Stimulated activated CD8-positive, alpha-beta memory T cell treated with anti-CD3 and anti-CD28 coated beads, Interleukin-7, amount 100 ng/mL, for 4 hours (primary cell): Measurements from ENCODE around the gene NR4A1.

Experiments
- DNase-seq, 2 donors: peaks; one replicate each; pipeline ENCODE4 v3.0.0-alpha.2; 2020; ENCODE audit warnings: low read depth in 2 of 2

NR4A1 gene

GRCh38 chr12:52058631-52059361 is 7.6 kb downstream of the NR4A1 start:
- DNase-seq, result no peak

GRCh38 chr12:52059582-52060497 is 8.6 kb downstream of the NR4A1 start:
- no peak for DNase-seq

- no peak for DNase-seq
Measured at GRCh38 chr12:52060498-52061177, 9.4 kb downstream of the NR4A1 start.

GRCh38 chr12:52061470-52062166 is 10.4 kb downstream of the NR4A1 start:
- no peak for DNase-seq

DNA sequence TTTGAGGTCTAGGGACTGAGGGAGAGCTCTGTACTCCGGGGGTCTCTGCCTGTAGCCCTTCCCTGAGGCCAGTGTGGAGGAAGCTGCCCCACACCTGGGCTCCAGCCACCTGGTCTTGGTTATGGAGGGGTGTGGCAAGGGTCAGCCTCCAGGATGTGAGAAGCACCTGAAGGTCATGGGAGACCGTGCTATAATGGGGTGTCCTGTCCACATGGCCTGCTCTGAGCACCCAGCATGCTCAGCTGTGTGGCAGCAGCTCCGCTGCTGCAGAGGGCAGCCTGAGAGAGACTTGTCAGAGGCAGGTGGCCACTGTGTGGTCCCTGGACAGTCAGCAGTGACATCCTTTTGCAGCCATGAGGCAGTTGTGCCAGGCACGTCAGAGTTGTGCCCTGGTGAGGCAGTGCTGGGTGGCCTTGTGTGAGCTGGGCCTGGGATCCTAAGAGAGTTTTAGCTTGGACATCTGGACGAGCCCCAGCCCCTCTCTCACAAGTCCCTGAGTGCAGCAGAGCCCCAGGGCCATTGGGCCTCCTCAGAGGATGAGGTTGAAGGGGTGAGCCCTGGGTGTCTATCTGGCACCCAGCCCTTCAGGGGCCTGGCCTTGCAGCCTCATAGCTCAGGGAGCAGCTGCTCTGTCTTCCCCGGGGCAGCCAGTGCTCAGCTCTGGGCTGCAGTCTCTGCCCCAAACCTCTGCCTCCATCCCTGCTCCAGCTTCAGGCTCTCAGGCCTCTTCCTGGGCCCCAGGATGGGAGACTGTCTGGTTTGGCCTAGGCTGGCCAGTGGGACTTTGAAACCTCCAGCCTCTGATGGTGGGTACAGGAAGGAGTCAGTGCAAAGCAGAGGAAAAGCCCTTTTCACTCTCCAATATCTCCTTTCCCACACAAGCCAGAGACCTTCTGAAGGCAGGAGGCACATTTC is 11.2 kb downstream of the NR4A1 start:
- DNase-seq, result no peak

DNA sequence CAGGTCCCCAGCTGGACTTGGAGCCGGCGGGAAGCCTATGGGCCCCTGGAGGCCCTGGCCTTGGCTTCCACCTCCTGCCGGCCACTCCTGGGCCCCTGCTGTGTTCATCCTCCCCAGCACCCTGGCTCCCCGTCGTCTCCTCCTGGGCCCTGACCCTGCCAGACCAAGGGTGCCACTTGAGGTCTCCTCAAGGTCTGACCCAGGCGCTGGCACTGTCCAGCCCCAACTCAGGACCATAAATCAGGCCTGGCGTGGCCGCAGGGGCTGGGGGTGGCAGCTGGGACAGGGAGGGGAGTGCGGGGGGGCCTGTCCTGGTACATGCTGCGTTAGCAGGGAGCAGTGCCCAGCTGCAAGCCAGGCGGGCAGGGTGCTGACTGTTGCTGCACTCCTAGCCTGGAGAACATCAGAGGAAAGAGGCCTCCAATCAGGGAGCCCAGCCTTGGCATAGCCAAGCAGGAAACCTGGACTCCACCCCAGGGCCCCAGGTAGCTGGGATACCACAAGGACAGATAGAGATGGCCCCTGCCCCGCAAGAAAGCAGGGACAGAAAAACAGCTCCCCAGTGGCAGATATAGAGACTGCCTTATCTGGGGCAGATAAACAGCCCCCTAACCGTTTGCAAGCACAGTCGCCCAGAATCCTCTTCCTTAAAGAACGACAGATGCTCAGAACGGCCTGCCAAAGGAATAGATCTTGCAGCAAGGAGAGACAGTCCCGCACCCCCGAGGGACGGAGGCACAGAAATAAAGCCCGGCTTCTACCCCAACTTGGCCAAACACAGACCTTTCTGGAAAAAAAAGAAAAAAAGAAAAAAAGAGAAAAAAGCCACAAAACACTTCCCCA is 12.1 kb downstream of the NR4A1 start:
- DNase-seq, result no peak

- no peak for DNase-seq
Measured at GRCh38 chr12:52063981-52064649, 12.9 kb downstream of the NR4A1 start.

DNA sequence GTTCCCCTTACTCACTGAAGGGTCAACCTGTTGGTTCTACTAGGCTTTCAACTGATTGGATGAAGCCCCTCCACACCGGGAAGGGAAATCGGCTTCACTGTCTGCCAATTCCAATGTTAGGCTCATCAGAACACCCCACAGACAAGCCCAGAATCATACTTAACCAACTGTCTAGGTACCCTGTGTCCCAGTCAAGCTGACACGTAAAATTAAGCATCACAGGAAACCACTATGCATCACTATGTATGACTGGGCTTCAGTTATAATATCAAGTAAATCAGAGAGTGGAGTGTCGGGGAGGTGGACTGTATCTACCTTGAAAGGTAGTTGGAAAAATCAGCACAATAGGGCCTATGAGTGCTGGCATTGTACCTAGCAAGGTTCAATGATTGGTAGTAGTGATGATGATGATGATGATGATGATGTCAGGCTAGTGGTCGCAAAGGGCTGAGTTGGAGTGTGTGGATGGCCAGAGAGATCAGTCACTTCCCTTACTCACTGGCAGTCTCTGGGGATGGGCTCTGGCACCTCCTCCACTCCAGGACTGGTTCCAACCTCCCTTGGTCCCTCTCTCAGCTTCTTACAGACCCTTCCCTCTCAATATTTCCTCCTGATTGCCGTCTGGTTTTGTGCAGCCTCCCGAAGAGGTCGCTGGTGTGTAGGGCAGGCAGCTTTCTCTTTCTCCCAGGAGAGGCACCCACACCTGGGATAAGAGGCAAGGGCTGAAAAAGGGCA is 15.3 kb downstream of the NR4A1 start:
- no peak for DNase-seq

GRCh38 chr12:52067081-52067374 is 15.8 kb downstream of the NR4A1 start:
- no peak for DNase-seq

GRCh38 chr12:52069327-52070184 is 18.3 kb downstream of the NR4A1 start, which contains the start of gene ATG101:
TSS of gene ATG101 (plus strand) at chr12:52069978. CDS start at chr12:52073651, 3,673 bp downstream.
- DNase-seq, result peak; percentile 81 to 82

GRCh38 chr12:52070185-52070925 is 19.1 kb downstream of the NR4A1 start:
- DNase-seq, result no peak

DNA sequence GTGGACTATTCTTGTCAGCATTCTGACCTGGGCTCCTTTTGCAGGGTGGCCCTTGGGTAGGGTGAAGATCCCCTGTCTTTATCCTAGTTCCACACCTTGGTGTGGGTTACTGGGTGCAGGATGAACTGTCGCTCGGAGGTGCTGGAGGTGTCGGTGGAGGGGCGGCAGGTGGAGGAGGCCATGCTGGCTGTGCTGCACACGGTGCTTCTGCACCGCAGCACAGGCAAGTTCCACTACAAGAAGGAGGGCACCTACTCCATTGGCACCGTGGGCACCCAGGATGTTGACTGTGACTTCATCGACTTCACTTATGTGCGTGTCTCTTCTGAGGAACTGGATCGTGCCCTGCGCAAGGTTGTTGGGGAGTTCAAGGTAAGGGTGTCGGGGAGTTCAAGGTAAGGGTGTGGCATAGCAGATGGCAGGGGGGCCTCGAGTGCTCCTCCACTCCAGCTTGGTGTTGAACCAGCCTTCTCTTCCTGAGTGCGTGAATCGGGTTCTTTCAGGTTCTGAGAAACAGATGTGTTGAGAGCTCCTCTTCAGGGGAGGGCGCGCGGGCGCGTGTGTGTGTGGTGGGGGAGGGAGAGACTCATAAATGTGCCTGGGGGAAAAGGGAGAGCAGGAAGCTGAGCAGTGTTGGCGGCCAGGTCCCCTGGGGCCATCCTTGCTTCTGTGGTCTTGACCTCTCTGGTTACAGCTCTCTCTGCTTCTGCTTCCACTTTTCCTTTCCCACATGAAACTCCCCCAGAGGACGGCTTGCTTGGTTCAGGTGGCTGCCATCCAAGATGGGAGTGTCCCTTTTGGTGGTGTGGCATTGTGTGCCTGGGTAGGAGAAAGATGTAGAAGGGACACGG is 22.5 kb downstream of the NR4A1 start:
- no peak for DNase-seq

DNA sequence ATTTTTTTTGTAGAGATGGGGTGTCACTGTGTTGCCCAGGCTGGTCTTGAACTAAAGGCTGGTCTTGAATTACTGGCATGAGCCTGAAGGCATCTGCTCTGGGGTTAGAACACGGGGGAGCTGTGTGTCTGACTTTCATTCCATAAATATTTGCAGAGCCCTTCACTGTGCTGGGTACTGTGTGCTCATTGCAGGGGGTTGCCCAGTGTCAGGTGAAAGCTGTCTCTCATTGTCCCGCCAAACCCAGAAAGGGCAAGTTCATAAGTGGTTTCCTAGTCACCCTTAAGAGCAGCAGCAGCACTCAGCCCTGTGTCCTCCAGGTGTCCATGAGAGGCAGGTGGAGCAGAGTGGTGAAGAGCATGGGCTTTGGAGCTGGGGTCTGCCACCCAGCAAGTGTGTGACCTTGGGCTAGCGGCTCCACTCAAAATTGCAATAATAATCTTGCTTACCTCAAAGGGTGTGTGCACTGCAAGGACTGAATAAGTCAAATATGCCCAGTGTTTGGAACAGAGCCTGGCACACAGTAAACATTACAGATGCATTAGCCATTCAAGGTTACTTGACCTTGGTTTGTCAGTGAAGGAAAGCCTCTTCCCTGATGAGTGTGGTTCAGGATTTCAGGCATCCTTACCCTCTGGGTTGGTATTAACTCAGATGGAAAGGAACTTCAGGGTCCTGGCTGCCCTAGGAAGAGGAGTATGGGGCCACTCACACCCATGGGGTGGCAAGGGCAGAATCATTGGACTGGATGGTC is 23.9 kb downstream of the NR4A1 start:
- DNase-seq, result no peak

DNA sequence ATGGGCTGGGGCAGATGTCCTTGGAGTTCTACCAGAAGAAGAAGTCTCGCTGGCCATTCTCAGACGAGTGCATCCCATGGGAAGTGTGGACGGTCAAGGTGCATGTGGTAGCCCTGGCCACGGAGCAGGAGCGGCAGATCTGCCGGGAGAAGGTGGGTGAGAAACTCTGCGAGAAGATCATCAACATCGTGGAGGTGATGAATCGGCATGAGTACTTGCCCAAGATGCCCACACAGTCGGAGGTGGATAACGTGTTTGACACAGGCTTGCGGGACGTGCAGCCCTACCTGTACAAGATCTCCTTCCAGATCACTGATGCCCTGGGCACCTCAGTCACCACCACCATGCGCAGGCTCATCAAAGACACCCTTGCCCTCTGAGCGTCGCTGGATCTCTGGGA is 25.6 kb downstream of the NR4A1 start:
- no peak for DNase-seq

DNA sequence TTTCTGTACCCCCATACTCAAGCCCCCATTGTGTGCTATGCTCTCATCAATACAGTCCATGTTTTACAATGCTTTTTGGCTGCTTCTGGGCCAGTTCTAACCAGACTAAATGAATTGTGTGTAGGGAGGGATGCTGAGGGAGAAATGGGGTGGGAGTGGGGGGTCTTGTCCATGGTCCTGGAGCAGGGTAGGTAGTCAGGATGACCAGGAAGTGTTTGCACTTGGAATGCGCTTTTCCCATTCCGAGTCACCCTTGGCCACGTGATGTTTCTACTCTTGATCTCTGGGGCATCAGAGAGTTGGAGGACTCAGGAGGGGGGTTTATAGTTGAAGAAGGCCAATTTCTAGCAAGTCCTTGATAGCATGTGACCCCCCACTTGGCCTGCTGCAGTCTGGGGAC is 27.0 kb downstream of the NR4A1 start:
- DNase-seq, result no peak
